Neural progenitor cell (in vitro differentiated cells): Measurements from ENCODE around the gene ULBP2. TPM values are rescaled to one million over a fixed set of nuclear protein-coding genes. Genes with fewer than 3 reads are reported as not detected.

Source experiments
- DNase-seq: peaks from one replicate; pipeline ENCODE4 v3.0.0-alpha.2; 2016; ENCODE audit warnings: low spot score
- H2AFZ ChIP-seq: fragments of 200-600 bp; sonication (generic); replicated peaks from 2 replicates; pipeline ENCODE4 v1.6.1; 2016; ENCODE audit warnings: antibody characterized with exemption
- H3F3A ChIP-seq: fragments of 200-600 bp; sonication (generic); 2 replicates; pipeline ENCODE4 v1.6.1; 2016; ENCODE audit warnings: antibody characterized with exemption, low read depth
- H3K27ac ChIP-seq: fragments of 200-600 bp; sonication (generic); 2 replicates; pipeline ENCODE4 v1.5.1; 2016; ENCODE audit warnings: mild to moderate bottlenecking
- H3K27me3 ChIP-seq: fragments of 200-600 bp; sonication (generic); 2 replicates; pipeline ENCODE4 v1.6.1; 2016; ENCODE audit warnings: mild to moderate bottlenecking, moderate library complexity
- H3K36me3 ChIP-seq: fragments of 200-600 bp; sonication (generic); 2 replicates; pipeline ENCODE4 v1.5.1; 2016
- H3K4me1 ChIP-seq: fragments of 200-600 bp; sonication (generic); 2 replicates; pipeline ENCODE4 v1.6.1; 2016; ENCODE audit warnings: mixed run types
- H3K4me2 ChIP-seq: fragments of 200-600 bp; sonication (generic); 2 replicates; pipeline ENCODE4 v1.6.1; 2016
- H3K4me3 ChIP-seq: fragments of 200-600 bp; sonication (generic); 2 replicates; pipeline ENCODE4 v1.5.1; 2016
- H3K79me2 ChIP-seq: fragments of 200-600 bp; sonication (generic); 2 replicates; pipeline ENCODE4 v1.6.1; 2016; ENCODE audit warnings: low read depth
- H3K9ac ChIP-seq: fragments of 200-600 bp; sonication (generic); 2 replicates; pipeline ENCODE4 v1.6.1; 2016
- H3K9me3 ChIP-seq: fragments of 200-600 bp; sonication (generic); 2 replicates; pipeline ENCODE4 v1.5.1; 2016; ENCODE audit warnings: low read depth
- H4K20me1 ChIP-seq: fragments of 200-600 bp; sonication (generic); 2 replicates; pipeline ENCODE4 v1.6.1; 2016; ENCODE audit warnings: low read depth
- H3K27ac Mint-ChIP-seq: 3 replicates; pipeline ENCODE4 v1.8.0; 2021; ENCODE audit warnings: mixed read lengths
- H3K27me3 Mint-ChIP-seq: 2 replicates; pipeline ENCODE4 v1.8.0; 2022; ENCODE audit warnings: low read depth, mild to moderate bottlenecking, inconsistent platforms, moderate library complexity, mixed read lengths; ENCODE audit not compliant: insufficient read depth
- H3K36me3 Mint-ChIP-seq: 3 replicates; pipeline ENCODE4 v1.8.0; 2021; ENCODE audit warnings: mixed read lengths
- H3K4me1 Mint-ChIP-seq: 3 replicates; pipeline ENCODE4 v1.8.0; 2021; ENCODE audit warnings: mixed read lengths
- H3K4me3 Mint-ChIP-seq: 3 replicates; pipeline ENCODE4 v1.8.0; 2021; ENCODE audit warnings: mild to moderate bottlenecking, moderate library complexity, mixed read lengths
- H3K9me3 Mint-ChIP-seq: 3 replicates; pipeline ENCODE4 v1.8.0; 2020; ENCODE audit warnings: mixed read lengths
- EZH2 ChIP-seq: fragments of 200-600 bp; sonication (generic); IDR thresholded peaks from 2 replicates; pipeline ENCODE4 v1.6.1; 2017; ENCODE audit warnings: antibody characterized with exemption, mild to moderate bottlenecking, moderate library complexity
- EZH2phosphoT487 ChIP-seq: fragments of 200-600 bp; sonication (generic); IDR thresholded peaks from 2 replicates; pipeline ENCODE4 v1.6.1; 2017; ENCODE audit warnings: antibody characterized with exemption
- total RNA-seq: library from RNA; depleted of rRNA; stranded (reverse); fragments of >200 nt; gene quantifications from 2 replicates; pipeline ENCODE4 v1.2.3, GENCODE V29; 2015; ENCODE audit warnings: low replicate concordance
- TF ChIP-seq, protein P1 (sequence below): fragments of 200-600 bp; sonication (generic); IDR thresholded peaks from 2 replicates; pipeline ENCODE4 v1.5.1; 2017; ENCODE audit warnings: antibody characterized with exemption, mild to moderate bottlenecking

ULBP2 gene
- total RNA-seq, 1 donor from 2014 or later, result not detected

DNA sequence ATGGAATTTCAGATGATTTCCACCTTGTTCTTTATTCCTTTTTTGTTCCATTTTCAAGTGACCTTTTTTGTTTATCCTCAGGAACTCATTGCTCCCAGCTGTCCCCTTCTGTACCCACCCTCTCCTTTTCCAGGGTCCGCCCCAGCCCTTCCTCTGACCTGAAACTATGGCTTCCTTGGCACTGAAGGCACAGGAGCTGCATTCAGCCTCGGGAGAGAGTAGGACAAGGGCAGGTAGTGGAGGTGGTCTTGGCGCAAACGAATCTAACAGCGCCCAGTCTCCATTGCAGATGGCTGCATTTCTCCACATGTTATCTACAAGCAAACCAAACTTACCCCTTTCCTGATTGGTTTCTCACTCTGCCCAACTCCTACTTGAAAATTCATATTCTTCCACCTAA lies 8.8 kb upstream of the ULBP2 start:
- Histone ChIP-seq H3K4me1 (no peaks in the 10 kb centered on the region), H3K4me2 (no peak overlapping the region), H4K20me1 (no peaks in the 10 kb centered on the region), H3K9ac (no peak overlapping the region), H3F3A (no peaks in the 10 kb centered on the region), H3K4me3 (no peak overlapping the region), H3K36me3 (no peaks in the 10 kb centered on the region), H3K27ac (no peak overlapping the region), H3K9me3 (no peaks in the 10 kb centered on the region), H2AFZ (no peak overlapping the region), H3K27me3 (peaks cover 100% of the 10 kb centered on the region), H3K79me2 (no peaks in the 10 kb centered on the region)
- no peak overlapping the region for H3K4me3 Mint-ChIP-seq
- H3K27me3 Mint-ChIP-seq, result peaks cover 78% of the 10 kb centered on the region
- no peaks in the 10 kb centered on the region for H3K4me1 Mint-ChIP-seq
- TF ChIP-seq, protein P1, sequence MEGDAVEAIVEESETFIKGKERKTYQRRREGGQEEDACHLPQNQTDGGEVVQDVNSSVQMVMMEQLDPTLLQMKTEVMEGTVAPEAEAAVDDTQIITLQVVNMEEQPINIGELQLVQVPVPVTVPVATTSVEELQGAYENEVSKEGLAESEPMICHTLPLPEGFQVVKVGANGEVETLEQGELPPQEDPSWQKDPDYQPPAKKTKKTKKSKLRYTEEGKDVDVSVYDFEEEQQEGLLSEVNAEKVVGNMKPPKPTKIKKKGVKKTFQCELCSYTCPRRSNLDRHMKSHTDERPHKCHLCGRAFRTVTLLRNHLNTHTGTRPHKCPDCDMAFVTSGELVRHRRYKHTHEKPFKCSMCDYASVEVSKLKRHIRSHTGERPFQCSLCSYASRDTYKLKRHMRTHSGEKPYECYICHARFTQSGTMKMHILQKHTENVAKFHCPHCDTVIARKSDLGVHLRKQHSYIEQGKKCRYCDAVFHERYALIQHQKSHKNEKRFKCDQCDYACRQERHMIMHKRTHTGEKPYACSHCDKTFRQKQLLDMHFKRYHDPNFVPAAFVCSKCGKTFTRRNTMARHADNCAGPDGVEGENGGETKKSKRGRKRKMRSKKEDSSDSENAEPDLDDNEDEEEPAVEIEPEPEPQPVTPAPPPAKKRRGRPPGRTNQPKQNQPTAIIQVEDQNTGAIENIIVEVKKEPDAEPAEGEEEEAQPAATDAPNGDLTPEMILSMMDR, result no peak
- no peak for TF ChIP-seq EZH2phosphoT487
- no peak for TF ChIP-seq EZH2
- H3K9me3 Mint-ChIP-seq, result no peaks in the 10 kb centered on the region
- H3K36me3 Mint-ChIP-seq, result no peaks in the 10 kb centered on the region
- no peak overlapping the region for H3K27ac Mint-ChIP-seq
- no peak for DNase-seq

DNA sequence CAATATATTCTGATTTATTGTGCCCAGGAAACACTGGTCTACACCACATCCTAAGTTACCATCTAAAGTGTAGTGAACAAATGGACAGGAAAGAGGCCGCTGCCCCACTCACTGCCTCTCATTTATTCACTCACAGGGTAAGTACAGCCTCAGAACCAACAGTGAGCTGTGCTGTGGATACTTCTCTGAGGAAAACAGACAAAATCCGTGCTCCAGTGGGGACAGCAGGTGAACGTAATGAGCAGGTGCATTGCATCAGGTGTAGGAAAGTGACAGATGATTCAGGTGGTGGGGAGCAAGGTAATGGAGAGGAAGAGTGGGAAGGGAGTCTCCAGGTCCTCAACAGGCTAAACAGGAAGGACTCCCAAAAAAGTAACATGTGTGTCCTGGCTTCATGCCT lies 8.4 kb upstream of the ULBP2 start:
- no peaks in the 10 kb centered on the region for H3K4me1 Mint-ChIP-seq
- DNase-seq, result no peak
- Histone ChIP-seq H3K4me2 (no peak overlapping the region), H3K9me3 (no peaks in the 10 kb centered on the region), H3K9ac (no peak overlapping the region), H2AFZ (no peak overlapping the region), H4K20me1 (no peaks in the 10 kb centered on the region), H3K4me1 (peaks cover 2% of the 10 kb centered on the region), H3K79me2 (no peaks in the 10 kb centered on the region), H3K27ac (no peak overlapping the region), H3K36me3 (no peaks in the 10 kb centered on the region), H3K4me3 (no peak overlapping the region), H3K27me3 (peaks cover 100% of the 10 kb centered on the region), H3F3A (no peaks in the 10 kb centered on the region)
- H3K27me3 Mint-ChIP-seq, result peaks cover 78% of the 10 kb centered on the region
- H3K4me3 Mint-ChIP-seq, result no peak overlapping the region
- H3K36me3 Mint-ChIP-seq, result no peaks in the 10 kb centered on the region
- H3K9me3 Mint-ChIP-seq, result no peaks in the 10 kb centered on the region
- TF ChIP-seq EZH2 (no peak), EZH2phosphoT487 (no peak)
- TF ChIP-seq, protein P1, result no peak
- H3K27ac Mint-ChIP-seq, result no peak overlapping the region

DNA sequence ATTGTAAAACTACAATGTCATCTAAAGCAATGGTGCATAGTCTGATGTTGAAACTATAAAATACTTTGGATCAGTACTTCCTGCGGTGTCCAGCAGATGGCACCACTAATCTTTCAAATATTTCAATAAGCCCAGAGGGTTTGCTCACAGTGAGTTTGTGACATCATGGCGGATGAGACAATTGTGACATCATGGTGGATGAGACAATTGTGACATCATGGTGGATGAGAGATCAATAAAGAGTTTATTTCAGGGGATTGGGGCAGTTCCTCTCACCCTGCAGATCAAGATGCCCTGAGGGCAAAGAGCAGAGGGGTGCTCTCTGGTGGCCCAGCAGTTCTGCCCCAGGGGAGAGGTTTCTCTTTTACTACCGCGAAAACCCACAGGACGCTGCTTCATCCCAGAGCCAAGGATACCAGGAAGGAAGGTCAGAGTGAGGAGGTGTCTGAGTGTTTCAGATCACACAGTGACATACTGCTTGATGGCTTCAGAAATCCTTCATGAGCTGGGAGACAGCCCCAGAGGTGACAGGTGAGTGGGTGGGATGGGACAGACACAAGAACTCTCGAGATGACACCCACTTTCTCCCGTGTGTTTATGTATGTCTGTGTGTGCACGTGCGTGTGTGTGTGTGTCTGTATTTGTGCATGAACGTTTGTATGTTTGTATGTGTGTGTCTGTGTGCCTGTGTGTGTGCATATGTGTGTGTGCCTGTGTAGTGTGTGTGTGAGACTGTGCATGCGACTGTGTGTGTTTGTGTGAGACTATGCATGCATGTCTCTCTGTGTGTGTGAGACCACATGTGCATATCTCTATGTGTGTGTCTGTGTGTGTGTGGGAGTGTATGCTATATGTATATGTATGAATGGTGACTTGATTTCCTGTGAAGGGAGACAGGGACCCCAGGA lies 7.3 kb upstream of the ULBP2 start:
- H3K4me3 ChIP-seq, result no peak overlapping the region
- no peaks in the 10 kb centered on the region for H3K36me3 ChIP-seq
- DNase-seq, result peak; percentile 68
- no peaks in the 10 kb centered on the region for H3F3A ChIP-seq
- no peak overlapping the region for H3K4me2 ChIP-seq
- H3K9me3 Mint-ChIP-seq, result no peaks in the 10 kb centered on the region
- no peaks in the 10 kb centered on the region for H3K79me2 ChIP-seq
- no peak overlapping the region for H3K9ac ChIP-seq
- no peak overlapping the region for H2AFZ ChIP-seq
- peaks cover 100% of the 10 kb centered on the region for H3K27me3 ChIP-seq
- no peaks in the 10 kb centered on the region for H3K9me3 ChIP-seq
- TF ChIP-seq, protein P1, result peak; percentile 83
- TF ChIP-seq EZH2phosphoT487 (peak; percentile 46), EZH2 (no peak)
- H4K20me1 ChIP-seq, result peaks cover 6% of the 10 kb centered on the region
- peaks cover 81% of the 10 kb centered on the region for H3K27me3 Mint-ChIP-seq
- H3K27ac Mint-ChIP-seq, result no peak overlapping the region
- H3K4me1 Mint-ChIP-seq, result peaks cover 4% of the 10 kb centered on the region
- no peak overlapping the region for H3K4me3 Mint-ChIP-seq
- H3K4me1 ChIP-seq, result peaks cover 5% of the 10 kb centered on the region
- no peaks in the 10 kb centered on the region for H3K36me3 Mint-ChIP-seq
- H3K27ac ChIP-seq, result no peak overlapping the region
